Neural progenitor cell (in vitro differentiated cells): ENCODE measurements around the gene EPHX1.

ENCODE experiments used
- CTCF ChIP-seq: fragments of 200-600 bp; sonication (generic); IDR thresholded peaks from 2 replicates; pipeline ENCODE4 v1.5.1; 2017; ENCODE audit warnings: antibody characterized with exemption, mild to moderate bottlenecking
- EZH2 ChIP-seq: fragments of 200-600 bp; sonication (generic); IDR thresholded peaks from 2 replicates; pipeline ENCODE4 v1.6.1; 2017; ENCODE audit warnings: antibody characterized with exemption, mild to moderate bottlenecking, moderate library complexity

- no peak for TF ChIP-seq EZH2
- no peak for TF ChIP-seq CTCF
These were observed 58.9 kb downstream of the EPHX1 start for GRCh38 chr1:225868631-225869330.
